HG03045 (cell line): ENCODE data around the gene CD7.

Source experiments
- ATAC-seq: cut with Tn5 transposase; IDR thresholded peaks from one replicate; pipeline ENCODE4 v1.9.1; 2021; ENCODE audit warnings: mild to moderate bottlenecking, moderate library complexity; ENCODE audit not compliant: unreplicated experiment

CD7 gene

GRCh38 chr17:82315703-82316358 is 1.6 kb downstream of the CD7 start:
- no peak for ATAC-seq

- no peak for ATAC-seq
These were observed 2.4 kb downstream of the CD7 start for GRCh38 chr17:82314727-82315605.

- no peak for ATAC-seq
These were observed 3.2 kb downstream of the CD7 start for GRCh38 chr17:82314012-82314726.

GRCh38 chr17:82313195-82314011 is 4.0 kb downstream of the CD7 start:
- ATAC-seq: no peak

- ATAC-seq: no peak
These were observed 5.4 kb downstream of the CD7 start for GRCh38 chr17:82311971-82312370.

GRCh38 chr17:82310877-82311276 is 6.5 kb downstream of the CD7 start:
- no peak for ATAC-seq

GRCh38 chr17:82309656-82310570 is 7.5 kb downstream of the CD7 start:
- ATAC-seq: no peak

- no peak for ATAC-seq
These were observed 11.6 kb downstream of the CD7 start for GRCh38 chr17:82305727-82306300.

- no peak for ATAC-seq
These were observed 12.3 kb downstream of the CD7 start for GRCh38 chr17:82304826-82305726.

- no peak for ATAC-seq
These were observed 13.2 kb downstream of the CD7 start for GRCh38 chr17:82303944-82304808.

GRCh38 chr17:82302991-82303943 is 14.1 kb downstream of the CD7 start:
- no peak for ATAC-seq

GRCh38 chr17:82302568-82302963 is 14.8 kb downstream of the CD7 start:
- ATAC-seq: no peak

- no peak for ATAC-seq
These were observed 15.4 kb downstream of the CD7 start for GRCh38 chr17:82301916-82302567.

- no peak for ATAC-seq
These were observed 16.0 kb downstream of the CD7 start for GRCh38 chr17:82301300-82301915.

- ATAC-seq: no peak
These were observed 16.6 kb downstream of the CD7 start for GRCh38 chr17:82300707-82301270.
